ENCODE measurements around the gene TMSB4Y.

- TF ChIP-seq, protein P1, sequence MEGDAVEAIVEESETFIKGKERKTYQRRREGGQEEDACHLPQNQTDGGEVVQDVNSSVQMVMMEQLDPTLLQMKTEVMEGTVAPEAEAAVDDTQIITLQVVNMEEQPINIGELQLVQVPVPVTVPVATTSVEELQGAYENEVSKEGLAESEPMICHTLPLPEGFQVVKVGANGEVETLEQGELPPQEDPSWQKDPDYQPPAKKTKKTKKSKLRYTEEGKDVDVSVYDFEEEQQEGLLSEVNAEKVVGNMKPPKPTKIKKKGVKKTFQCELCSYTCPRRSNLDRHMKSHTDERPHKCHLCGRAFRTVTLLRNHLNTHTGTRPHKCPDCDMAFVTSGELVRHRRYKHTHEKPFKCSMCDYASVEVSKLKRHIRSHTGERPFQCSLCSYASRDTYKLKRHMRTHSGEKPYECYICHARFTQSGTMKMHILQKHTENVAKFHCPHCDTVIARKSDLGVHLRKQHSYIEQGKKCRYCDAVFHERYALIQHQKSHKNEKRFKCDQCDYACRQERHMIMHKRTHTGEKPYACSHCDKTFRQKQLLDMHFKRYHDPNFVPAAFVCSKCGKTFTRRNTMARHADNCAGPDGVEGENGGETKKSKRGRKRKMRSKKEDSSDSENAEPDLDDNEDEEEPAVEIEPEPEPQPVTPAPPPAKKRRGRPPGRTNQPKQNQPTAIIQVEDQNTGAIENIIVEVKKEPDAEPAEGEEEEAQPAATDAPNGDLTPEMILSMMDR (IDR thresholded peaks at IDR 0.05; ENCODE audit: poor library complexity): no peak
- TF ChIP-seq EZH2 (IDR thresholded peaks at IDR 0.05; ENCODE audit: borderline replicate concordance): no peak
Observed at GRCh38 chrY:13708038-13708437, 4.3 kb downstream of the TMSB4Y start.

Data from hepatocyte (in vitro differentiated cells).